ENCODE data around the gene CACNA1G. TPM values are rescaled to one million over a fixed set of nuclear protein-coding genes. Genes with fewer than 3 reads are reported as not detected.

Gene CACNA1G
- total and polyA plus RNA-seq, 2 donors (not counting 1 experiment from before 2014, with no cell fraction given), result 0.08 to 0.99 TPM

DNA sequence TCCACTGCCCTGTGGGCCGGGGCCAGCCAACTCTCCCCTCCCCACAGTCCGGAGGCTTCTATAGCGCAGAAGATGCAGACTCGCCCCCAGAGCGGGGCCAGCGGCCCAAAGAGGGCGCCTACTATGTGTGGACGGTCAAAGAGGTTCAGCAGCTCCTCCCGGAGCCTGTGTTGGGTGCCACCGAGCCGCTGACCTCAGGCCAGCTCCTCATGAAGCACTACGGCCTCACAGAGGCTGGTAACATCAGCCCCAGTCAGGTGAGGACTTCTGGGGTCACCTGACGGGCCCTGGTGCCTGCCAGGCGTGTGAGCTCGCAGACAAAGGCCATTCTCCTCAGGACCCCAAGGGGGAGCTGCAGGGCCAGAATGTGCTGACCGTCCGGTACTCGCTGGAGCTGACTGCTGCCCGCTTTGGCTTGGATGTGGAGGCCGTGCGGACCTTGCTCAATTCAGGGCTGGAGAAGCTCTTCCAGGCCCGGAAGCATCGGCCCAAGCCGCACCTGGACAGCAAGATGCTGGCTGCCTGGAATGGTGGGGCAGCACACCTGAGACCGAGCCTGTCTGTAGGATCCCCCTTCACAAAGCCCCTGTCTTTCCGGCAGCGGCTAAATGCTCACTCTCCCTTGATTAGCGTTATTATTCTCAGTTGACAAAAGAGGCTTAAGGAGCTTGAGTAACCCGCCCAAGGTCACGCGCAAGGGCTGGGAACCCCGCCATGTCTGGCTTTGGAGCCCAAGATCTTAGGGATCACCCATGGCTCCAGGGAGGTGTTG, 9.7 kb upstream of the CACNA1G start:
- Histone ChIP-seq H3K27me3 (ENCODE audit: control insufficient read depth, insufficient read depth, low read length) (no peaks in the 10 kb centered on the region), H2AFZ (ENCODE audit: low read length) (no peak overlapping the region)
- DNase-seq (ENCODE audit: low read depth in 2 of 2), result peak; percentile 72 to 91

GRCh38 chr17:50551433-50551815, 9.1 kb upstream of the CACNA1G start:
- Histone ChIP-seq H3K79me2 (ENCODE audit: control insufficient read depth, insufficient read depth, low read length) (peaks cover 3% of the 10 kb centered on the region), H3K27me3 (ENCODE audit: control insufficient read depth, insufficient read depth, low read length) (no peaks in the 10 kb centered on the region)

More for the DNA sequence above, 9.7 kb upstream of the CACNA1G start:
- no peak overlapping the region for H3K4me2 ChIP-seq (ENCODE audit: extremely low read depth, insufficient read depth, low read length)
- H3K36me3 ChIP-seq (ENCODE audit: control insufficient read depth, insufficient read depth, low read length), result peaks cover 10% of the 10 kb centered on the region
- no peaks in the 10 kb centered on the region for H4K20me1 ChIP-seq (ENCODE audit: control insufficient read depth, extremely low read depth, insufficient read depth, low read length)
- H3K9ac ChIP-seq (ENCODE audit: insufficient read depth, low read length), result no peak overlapping the region
- no peak overlapping the region for H3K4me3 ChIP-seq (replicated peaks in 1 of 4; ENCODE audit: control extremely low read depth in 1 of 4, insufficient read depth in 1 of 4, low read depth in 3 of 4, low read length in 4 of 4)
- H3K9me3 ChIP-seq (ENCODE audit: control insufficient read depth, insufficient read depth, low read depth, low read length), result no peaks in the 10 kb centered on the region
- TF ChIP-seq EZH2 (IDR thresholded peaks at IDR 0.05; ENCODE audit: low read length, missing control alignments), result no peak
- TF ChIP-seq, protein P1, sequence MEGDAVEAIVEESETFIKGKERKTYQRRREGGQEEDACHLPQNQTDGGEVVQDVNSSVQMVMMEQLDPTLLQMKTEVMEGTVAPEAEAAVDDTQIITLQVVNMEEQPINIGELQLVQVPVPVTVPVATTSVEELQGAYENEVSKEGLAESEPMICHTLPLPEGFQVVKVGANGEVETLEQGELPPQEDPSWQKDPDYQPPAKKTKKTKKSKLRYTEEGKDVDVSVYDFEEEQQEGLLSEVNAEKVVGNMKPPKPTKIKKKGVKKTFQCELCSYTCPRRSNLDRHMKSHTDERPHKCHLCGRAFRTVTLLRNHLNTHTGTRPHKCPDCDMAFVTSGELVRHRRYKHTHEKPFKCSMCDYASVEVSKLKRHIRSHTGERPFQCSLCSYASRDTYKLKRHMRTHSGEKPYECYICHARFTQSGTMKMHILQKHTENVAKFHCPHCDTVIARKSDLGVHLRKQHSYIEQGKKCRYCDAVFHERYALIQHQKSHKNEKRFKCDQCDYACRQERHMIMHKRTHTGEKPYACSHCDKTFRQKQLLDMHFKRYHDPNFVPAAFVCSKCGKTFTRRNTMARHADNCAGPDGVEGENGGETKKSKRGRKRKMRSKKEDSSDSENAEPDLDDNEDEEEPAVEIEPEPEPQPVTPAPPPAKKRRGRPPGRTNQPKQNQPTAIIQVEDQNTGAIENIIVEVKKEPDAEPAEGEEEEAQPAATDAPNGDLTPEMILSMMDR (conservative IDR thresholded peaks at IDR 0.05 in 1 of 2, IDR thresholded peaks at IDR 0.05 in 1 of 2; ENCODE audit: low read depth in 1 of 2, low read length in 2 of 2), result peak; percentile 85 to 93
- peaks cover 3% of the 10 kb centered on the region for H3K79me2 ChIP-seq (ENCODE audit: control insufficient read depth, insufficient read depth, low read length)
- H3K27ac ChIP-seq (ENCODE audit: insufficient read depth, low read length), result no peak overlapping the region
- peaks cover 4% of the 10 kb centered on the region for H3K4me1 ChIP-seq (ENCODE audit: control insufficient read depth, extremely low read depth, insufficient read depth, low read length)

DNA sequence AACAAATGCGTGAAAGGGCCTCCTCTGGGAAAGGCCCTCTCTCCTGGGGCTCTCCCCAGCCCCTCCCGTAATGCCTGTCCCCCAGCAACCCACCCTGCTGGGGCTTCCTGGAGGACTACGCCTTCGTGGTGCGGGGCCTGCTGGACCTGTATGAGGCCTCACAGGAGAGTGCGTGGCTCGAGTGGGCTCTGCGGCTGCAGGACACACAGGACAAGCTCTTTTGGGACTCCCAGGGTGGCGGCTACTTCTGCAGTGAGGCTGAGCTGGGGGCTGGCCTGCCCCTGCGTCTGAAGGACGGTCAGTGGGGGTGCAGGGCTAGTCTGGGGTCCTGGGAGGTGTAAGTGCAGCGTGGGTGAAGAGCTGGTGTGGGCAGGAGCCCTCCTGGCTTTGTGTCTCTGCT, 8.6 kb upstream of the CACNA1G start:
- Histone ChIP-seq H3K27ac (ENCODE audit: insufficient read depth, low read length) (no peak overlapping the region), H4K20me1 (ENCODE audit: control insufficient read depth, extremely low read depth, insufficient read depth, low read length) (no peaks in the 10 kb centered on the region), H2AFZ (ENCODE audit: low read length) (no peak overlapping the region), H3K27me3 (ENCODE audit: control insufficient read depth, insufficient read depth, low read length) (no peaks in the 10 kb centered on the region), H3K4me2 (ENCODE audit: extremely low read depth, insufficient read depth, low read length) (no peak overlapping the region), H3K79me2 (ENCODE audit: control insufficient read depth, insufficient read depth, low read length) (peaks cover 3% of the 10 kb centered on the region), H3K4me1 (ENCODE audit: control insufficient read depth, extremely low read depth, insufficient read depth, low read length) (peaks cover 4% of the 10 kb centered on the region), H3K9me3 (ENCODE audit: control insufficient read depth, insufficient read depth, low read depth, low read length) (no peaks in the 10 kb centered on the region), H3K36me3 (ENCODE audit: control insufficient read depth, insufficient read depth, low read length) (peaks cover 10% of the 10 kb centered on the region), H3K4me3 (replicated peaks in 1 of 4; ENCODE audit: control extremely low read depth in 1 of 4, insufficient read depth in 1 of 4, low read depth in 3 of 4, low read length in 4 of 4) (no peak overlapping the region), H3K9ac (ENCODE audit: insufficient read depth, low read length) (no peak overlapping the region)
- DNase-seq (ENCODE audit: low read depth in 2 of 2), result no peak
- TF ChIP-seq EZH2 (IDR thresholded peaks at IDR 0.05; ENCODE audit: low read length, missing control alignments), result no peak
- TF ChIP-seq, protein P1 (conservative IDR thresholded peaks at IDR 0.05 in 1 of 2, IDR thresholded peaks at IDR 0.05 in 1 of 2; ENCODE audit: low read depth in 1 of 2, low read length in 2 of 2), result no peak

More at GRCh38 chr17:50551433-50551815, 9.1 kb upstream of the CACNA1G start:
- H3K4me2 ChIP-seq (ENCODE audit: extremely low read depth, insufficient read depth, low read length), result no peak overlapping the region
- no peaks in the 10 kb centered on the region for H3K9me3 ChIP-seq (ENCODE audit: control insufficient read depth, insufficient read depth, low read depth, low read length)
- peaks cover 4% of the 10 kb centered on the region for H3K4me1 ChIP-seq (ENCODE audit: control insufficient read depth, extremely low read depth, insufficient read depth, low read length)
- H4K20me1 ChIP-seq (ENCODE audit: control insufficient read depth, extremely low read depth, insufficient read depth, low read length), result no peaks in the 10 kb centered on the region
- peaks cover 10% of the 10 kb centered on the region for H3K36me3 ChIP-seq (ENCODE audit: control insufficient read depth, insufficient read depth, low read length)
- H3K9ac ChIP-seq (ENCODE audit: insufficient read depth, low read length), result no peak overlapping the region
- TF ChIP-seq, protein P1 (conservative IDR thresholded peaks at IDR 0.05 in 1 of 2, IDR thresholded peaks at IDR 0.05 in 1 of 2; ENCODE audit: low read depth in 1 of 2, low read length in 2 of 2), result no peak
- no peak for TF ChIP-seq EZH2 (IDR thresholded peaks at IDR 0.05; ENCODE audit: low read length, missing control alignments)
- no peak overlapping the region for H2AFZ ChIP-seq (ENCODE audit: low read length)
- DNase-seq (ENCODE audit: low read depth in 2 of 2), result no peak
- H3K4me3 ChIP-seq (replicated peaks in 1 of 4; ENCODE audit: control extremely low read depth in 1 of 4, insufficient read depth in 1 of 4, low read depth in 3 of 4, low read length in 4 of 4), result no peak overlapping the region
- H3K27ac ChIP-seq (ENCODE audit: insufficient read depth, low read length), result no peak overlapping the region

Measured in fibroblast of lung (primary cell).